ENCODE measurements around the gene NDUFS2.

DNA sequence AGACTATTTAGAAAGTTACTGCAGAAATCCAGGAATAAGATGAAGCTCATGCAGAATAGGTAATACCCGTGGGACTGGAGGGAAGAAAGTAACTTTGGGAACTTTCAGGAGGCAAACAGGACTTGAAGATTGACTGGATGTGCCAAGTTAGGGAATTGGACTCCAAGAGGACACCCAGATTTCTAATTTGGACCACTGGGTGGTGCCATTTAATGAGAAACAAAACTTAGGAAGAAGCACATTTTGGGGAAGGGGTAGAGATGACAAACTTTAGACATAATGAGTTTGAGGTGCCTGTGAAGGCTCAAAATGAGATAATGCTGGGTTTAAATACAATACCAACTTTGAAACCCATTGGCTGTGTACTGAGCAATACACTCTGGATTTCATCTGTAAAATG, 21.5 kb upstream of the NDUFS2 start:
- no peak for TF ChIP-seq EZH2 (IDR thresholded peaks at IDR 0.05)
- TF ChIP-seq POLR2AphosphoS5 (IDR thresholded peaks at IDR 0.05; ENCODE audit: borderline replicate concordance, low read depth, low read length) = no peak

Data from SK-N-MC (cell line).